ENCODE data around the gene FMN1.

DNA sequence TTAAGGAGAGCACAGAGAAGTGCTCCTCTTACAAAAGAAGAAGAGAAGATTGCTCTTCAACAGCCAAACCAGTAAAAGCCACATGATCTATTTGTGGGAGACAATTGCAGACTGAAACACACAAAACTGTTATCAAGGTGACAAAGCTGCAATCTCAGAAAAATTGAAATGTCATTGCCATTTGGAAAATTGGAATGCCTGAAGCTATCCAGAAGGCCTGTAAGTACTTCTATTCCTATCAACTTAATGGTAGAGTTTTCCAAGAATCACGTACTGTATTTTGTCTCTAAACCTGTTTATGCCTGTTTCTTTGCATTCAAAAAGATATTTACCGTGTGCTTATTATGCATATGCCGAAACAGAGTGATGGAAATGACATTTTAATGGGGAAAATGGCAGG lies 272.0 kb downstream of the FMN1 start:
- TF ChIP-seq, protein P1, sequence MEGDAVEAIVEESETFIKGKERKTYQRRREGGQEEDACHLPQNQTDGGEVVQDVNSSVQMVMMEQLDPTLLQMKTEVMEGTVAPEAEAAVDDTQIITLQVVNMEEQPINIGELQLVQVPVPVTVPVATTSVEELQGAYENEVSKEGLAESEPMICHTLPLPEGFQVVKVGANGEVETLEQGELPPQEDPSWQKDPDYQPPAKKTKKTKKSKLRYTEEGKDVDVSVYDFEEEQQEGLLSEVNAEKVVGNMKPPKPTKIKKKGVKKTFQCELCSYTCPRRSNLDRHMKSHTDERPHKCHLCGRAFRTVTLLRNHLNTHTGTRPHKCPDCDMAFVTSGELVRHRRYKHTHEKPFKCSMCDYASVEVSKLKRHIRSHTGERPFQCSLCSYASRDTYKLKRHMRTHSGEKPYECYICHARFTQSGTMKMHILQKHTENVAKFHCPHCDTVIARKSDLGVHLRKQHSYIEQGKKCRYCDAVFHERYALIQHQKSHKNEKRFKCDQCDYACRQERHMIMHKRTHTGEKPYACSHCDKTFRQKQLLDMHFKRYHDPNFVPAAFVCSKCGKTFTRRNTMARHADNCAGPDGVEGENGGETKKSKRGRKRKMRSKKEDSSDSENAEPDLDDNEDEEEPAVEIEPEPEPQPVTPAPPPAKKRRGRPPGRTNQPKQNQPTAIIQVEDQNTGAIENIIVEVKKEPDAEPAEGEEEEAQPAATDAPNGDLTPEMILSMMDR (IDR thresholded peaks at IDR 0.05), result no peak
- TF ChIP-seq EP300 (IDR thresholded peaks at IDR 0.05; ENCODE audit: low read depth), result no peak

Data from transverse colon (tissue), 3 donors.